Muscle of back (tissue), 11 donors: ENCODE measurements around the gene ATN1. TPM values are rescaled to one million over a fixed set of nuclear protein-coding genes. Genes with fewer than 3 reads are reported as not detected.
A peak's percentile ranks its signal among the peaks of the same experiment; 100 is the strongest.

Experiments used
- DNase-seq, 3 donors: peaks; one replicate each; pipeline versions ENCODE4 v3.0.0 to v3.0.0-alpha.2; 2013
- polyA plus RNA-seq, 10 donors: library from polyadenylated mRNA; unstranded; fragments of 120-200 nt; gene quantifications; one replicate each; pipeline ENCODE4 v1.2.1, GENCODE V29; 2013; ENCODE audit not compliant: insufficient read length in 10 of 10

Gene ATN1
- polyA plus RNA-seq, 10 donors = 58.2 to 79.9 (median 68.1) TPM

DNA sequence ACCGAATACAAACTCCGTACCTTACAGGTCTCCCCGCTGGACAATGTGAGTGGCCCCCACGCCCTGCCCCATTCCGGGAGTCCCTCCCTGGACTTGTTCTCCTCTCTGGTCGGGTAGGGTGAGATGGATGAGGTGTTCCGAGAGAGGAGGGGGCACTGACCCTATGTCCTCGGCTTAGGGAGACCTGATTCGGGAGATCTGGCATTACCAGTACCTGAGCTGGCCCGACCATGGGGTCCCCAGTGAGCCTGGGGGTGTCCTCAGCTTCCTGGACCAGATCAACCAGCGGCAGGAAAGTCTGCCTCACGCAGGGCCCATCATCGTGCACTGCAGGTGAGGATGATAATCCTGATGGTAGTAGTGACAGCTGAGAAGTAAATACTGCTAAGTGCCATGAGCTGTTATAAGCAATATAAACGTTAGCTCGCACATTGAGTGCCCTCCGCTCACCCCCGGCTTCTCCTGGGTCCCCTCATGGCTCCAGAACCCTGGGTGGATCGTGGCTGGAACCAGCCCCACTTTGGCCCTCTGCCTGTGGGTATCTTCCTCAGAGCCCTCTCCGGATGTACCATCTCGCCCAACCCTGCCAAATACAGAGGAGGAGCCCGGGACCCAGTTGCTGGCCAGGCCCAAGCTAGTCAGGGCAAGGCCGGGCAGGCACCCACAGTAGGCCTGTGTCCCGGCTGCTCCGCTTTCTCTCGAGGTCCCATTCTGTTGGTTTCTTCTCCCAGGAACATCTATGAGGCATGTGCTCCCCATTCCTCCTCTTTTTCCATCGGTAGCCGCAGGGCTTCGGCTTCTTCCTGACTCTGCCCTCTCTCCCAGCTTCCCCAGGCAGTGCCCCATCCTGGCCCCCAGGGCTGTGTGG is 30.2 kb downstream of the ATN1 start:
- no peak for DNase-seq

DNA sequence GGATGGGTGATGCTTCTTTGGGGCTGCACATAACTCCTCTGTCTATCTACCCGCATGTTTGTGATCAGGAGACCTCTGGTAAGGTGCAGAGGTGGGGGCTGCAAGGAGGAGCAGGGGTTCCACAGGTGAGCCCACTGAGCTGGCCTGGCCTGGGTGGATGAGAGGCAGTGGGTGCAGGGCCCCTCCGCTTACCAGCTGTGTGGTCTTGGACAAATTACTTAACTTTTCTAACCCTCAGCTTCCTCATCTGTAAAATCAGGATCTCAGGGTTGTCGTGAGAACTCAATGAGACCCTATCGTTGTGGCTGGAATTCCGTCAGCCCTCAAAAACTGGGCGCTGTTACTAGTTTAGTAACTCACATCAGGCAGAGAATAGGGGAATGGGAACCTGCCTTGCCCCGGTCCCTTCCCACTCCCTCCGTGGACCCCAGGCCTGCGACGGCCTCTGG is 30.9 kb downstream of the ATN1 start:
- DNase-seq = no peak

DNA sequence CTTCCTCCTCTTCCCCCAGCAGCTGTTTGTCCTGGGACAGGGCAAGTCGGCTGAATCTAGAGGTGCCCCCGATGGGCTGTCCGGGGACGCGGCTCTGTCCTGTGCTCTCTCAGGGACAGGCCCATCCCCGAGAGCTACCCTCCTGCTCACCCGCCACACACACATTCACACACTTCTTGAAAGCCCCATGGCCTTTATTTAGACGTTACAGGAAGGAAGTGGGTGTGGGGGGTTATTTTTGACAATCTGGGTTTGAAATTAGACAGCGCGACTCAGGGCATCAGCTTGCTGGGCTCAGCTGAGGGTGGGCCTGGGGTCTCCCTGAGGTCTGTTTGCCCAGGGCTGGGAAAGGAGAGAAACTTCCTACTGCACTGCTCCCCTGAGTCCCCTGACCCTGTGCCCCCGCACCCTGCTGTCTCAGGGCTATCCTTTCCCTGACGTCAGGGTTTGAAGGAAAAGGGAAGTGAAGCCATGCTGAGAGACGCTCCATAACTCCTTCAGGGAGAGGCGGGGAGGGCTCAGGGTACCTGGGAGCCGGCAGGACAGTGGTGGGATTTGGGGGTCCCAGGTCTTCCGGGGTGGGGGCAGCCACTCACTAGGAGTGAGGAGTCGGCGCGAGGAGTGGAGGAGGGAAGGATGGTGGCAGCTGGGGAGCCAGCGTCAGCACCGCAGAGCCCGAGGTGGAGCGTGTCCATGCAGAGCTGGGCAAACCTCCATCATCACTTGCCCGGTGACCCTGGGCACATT is 31.5 kb downstream of the ATN1 start:
- DNase-seq = peak in 1 of 3 donors; percentile 54

DNA sequence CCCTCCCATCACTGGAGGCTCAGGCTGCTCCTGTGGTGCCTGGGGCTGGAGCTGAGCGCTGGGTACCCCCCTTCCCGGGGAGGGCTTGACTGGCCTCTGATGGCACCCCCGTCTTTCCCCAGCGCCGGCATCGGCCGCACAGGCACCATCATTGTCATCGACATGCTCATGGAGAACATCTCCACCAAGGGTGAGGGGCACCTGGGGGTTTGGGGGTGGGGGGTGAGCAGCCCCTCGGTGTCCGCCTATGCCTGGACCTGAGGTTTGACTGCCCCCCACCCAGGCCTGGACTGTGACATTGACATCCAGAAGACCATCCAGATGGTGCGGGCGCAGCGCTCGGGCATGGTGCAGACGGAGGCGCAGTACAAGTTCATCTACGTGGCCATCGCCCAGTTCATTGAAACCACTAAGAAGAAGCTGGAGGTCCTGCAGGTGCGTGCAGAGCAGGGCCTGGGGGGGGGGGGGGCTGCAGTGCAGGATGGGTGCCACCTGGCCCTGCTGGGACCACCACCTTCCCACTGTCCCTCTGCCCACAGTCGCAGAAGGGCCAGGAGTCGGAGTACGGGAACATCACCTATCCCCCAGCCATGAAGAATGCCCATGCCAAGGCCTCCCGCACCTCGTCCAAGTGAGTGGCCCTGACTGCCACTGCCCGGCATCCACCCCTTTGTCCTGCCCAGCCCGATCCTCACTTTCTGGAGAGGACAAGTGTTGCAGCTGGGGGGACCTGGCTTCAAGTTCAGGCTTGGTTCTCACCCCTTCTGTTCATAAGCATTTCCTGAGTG is 32.2 kb downstream of the ATN1 start:
- DNase-seq = no peak

DNA sequence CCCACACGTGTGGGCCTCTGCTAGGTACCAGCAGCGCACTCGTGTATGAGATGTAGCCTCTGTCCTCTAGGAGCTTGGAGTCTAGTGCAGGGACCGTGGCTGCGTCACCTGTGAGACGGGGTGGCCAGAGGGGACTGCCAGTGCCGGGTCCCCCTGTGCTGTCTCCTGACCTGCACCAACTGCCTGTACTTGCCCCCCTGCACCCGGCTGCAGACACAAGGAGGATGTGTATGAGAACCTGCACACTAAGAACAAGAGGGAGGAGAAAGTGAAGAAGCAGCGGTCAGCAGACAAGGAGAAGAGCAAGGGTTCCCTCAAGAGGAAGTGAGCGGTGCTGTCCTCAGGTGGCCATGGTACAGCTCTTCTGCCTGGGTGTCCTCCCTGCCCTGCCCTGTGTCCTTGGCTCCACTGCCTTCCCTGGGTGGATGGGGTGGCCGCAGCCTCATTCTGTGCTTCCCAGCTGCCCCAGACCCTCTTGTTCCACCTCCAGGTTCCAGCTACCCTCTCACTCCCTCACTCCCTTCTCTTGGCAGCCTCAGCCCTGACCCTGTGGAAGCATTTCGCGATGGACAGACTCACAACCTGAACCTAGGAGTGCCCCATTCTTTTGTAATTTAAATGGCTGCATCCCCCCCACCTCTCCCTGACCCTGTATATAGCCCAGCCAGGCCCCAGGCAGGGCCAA is 33.0 kb downstream of the ATN1 start:
- DNase-seq = peak in 1 of 3 donors; percentile 62

DNA sequence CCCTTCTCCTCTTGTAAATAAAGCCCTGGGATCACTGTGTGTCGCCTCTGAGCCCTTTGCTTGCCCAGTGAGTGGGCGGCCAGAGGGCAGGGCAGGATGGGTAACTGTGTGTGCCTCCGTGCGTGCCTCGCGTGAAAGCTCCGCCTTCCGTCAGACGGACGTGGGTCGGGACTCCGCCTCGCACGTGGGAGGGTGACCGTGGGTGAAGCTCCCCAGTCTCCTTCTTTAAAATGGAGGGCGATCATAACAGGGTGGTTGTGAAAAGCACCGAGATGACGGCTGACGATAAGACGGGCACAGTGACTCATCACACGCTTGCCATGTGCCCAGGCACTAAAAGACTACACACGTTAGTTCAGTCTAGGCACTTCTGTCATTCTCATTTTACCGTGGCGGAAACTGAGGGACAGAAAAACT is 33.5 kb downstream of the ATN1 start:
- no peak for DNase-seq

DNA sequence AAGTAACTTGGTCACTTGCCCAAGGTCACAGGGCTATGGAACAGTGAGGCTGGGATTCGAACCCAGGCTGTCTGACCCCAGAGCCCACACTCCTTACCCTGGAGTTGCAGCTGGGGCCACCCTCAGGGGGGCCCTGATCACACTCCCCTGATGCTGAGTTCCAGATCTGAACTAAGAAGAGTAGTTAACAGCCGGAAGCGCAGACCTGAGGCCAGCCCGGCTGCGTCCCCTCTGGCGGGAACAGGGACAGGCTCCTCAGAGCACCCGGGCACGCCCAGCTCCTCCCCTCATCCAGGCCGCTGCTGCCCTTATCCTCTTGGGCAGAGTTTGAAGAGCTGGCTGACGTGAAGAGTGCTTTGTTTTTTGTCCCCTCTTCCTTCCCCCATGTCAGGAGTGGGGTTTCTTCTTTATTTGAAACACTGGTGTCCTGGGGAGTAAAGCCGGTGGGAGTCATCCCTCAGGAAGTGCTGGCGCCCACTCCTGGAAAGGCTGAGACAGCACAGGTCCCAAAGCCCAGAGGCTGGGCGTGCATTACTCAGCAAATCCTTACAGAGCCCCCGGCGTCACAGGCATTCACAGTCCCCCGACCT is 34.0 kb downstream of the ATN1 start:
- peak in 2 of 3 donors; percentile 74 to 78 for DNase-seq

DNA sequence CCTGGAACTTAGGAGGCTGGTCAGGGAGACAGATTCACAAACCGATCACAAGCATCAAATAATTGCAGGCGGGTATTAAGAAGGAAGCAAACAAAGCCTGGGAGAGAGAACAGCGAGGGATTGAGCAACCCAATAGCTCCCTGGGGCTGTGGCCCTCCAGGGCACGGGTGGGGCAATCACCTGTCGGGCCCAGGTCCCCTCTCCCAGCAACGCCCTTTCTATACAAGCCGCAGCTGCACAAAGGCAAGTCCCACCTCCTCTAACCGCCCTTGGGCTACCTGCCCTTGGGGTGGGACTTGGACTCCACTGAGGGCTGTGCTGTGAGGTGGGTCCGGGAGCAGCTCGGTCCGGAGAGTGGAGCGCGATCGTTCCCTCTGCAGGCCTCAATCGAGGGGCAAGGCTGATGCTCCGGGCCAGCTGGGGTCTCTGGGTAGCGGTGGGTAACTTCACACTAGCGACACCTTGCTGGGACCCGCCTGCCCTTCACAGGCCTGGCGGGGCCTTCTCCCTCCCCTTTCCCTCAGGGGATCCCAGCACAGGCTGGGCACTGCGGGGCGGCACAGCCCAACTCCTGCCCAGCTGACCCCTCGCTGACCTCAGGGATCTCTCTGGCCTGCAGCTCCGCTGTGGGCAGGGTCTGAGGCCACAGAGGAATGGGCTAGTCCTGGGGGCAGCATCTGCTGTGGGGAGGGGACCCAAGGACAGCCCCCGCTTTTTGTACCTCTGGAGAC is 34.7 kb downstream of the ATN1 start:
- DNase-seq = no peak

DNA sequence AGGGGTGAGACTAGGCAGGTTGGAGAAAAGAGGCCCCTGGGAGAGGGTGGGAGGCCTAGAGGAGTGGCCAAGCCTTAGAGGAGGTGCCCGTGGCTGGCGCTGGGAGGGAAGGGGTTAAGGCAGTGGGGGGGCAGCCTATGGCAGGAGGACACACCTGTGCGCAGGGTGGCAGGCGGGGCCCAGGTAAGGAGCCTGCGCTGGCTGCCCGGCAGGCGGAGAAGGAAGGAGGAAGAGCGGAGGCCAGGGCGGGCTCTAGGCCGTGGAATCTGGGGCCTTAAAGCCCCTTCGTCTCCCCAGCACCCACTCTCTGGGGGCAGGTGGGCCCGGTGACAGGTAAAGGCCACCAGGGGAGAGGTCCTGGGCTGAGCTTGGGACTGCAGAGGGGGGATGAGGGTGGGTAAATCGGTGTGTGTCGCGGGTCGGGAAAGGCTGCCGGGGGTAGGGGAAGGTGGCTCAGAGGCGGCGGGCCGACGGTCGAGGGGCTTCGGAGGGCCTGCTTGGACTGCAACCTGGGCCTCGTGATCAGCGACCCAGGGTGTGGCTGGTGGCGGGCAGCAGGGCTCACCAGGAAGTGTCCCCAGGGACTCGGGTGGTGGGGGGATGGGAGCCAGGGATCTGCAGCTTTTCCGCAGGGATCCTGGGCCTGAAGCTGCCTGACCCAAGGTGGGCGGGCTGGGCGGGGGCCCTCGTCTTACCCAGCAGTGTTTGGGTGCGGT is 35.4 kb downstream of the ATN1 start:
- DNase-seq = no peak

DNA sequence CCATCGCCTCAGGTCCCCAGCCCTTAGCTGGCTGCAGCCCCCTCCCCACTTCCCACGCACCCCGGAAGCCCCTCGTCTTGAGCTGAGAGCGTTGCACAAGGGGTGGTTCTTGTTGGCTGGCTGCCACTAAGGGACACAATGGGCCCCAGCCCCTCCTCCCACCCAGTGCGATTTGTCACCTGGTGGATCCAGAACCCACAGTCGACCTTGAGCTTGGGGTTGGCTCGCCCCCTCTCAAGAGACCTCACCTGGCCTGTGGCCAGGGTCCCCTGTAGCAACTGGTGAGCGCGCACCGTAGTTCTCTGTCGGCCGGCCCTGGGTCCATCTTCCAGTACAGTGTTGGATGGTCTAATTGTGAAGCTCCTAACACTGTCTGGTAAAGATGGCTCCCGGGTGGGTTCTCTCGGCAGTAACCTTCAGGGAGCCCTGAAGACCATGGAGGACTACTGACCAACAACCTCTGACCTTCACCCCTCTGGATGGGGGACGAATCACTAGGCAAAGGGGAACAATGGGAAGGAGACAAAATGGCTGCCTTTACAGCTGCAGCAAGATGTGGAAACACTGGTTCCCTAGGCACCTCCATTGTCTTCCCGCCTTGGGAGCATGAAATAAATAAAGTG is 36.1 kb downstream of the ATN1 start:
- DNase-seq = no peak

DNA sequence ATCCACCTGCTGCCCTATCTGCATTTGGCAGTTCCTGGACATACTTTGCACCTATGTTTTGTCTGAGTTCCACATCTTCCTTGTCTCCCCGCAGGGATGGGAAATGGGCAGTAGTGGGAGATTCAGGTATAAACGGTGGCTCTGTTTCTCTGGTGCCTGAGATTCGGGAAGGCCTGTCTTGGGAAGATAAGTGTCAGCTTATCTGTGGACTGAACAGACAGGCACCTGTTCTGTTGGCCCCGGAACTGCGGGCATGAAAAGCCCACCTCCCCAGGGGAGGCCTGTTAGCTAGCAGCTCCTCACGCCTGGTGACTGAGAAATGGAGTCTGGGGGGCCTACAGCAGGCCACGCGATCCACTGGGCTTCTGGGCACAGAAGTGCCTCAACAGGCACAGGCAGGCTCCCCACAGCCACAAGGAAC is 36.9 kb downstream of the ATN1 start:
- DNase-seq = no peak

DNA sequence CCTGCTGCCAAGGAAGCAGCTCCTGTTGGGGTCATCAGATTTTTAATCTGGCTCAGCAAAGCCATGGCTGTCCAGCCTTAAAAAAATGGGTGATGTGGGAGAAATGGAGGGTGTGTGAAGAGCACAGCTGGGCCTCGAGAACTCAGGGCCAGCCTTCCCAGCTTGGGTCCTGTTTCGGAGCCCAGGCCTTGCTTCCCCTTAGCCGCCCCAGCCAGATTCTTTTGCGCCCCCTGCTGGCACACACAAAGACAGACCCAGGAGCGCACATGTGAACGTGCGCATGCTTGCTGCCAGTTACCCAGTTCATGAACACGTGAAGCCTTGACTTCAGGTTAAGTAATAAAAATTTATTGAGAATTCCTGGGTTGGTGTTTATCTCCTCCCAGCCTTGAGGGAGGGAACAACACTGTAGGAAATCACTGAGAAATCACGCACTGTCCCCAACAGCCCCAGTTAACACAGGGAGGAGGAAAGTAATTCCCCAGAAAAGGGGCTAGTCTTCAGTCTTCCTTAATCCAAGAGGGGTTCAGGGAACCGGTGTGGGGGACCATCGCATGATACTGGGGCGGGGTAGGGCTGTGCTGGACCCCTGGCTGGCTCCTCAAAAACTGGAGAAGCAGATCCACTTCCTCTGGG is 37.4 kb downstream of the ATN1 start:
- peak; percentile 74 to 94 (median 91) for DNase-seq

DNA sequence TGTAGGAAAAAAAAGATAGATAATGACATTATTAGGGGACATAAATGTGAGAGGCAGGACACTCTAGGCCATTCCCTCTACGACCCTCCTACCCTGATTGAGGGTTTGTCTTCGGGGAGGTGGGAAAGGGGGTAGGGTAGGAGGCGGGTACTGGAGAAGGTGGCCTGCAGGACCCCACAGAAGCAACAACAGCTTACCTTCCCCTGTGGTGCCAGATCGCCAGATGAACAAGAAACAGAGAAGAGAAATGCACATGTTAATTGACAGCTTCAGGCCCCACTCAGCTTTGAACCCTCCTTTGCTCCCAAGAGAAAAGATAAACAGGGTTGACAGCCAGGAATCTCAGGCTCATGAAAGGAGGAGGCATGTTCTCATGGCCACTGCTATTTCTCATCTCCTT is 38.0 kb downstream of the ATN1 start:
- no peak for DNase-seq

DNA sequence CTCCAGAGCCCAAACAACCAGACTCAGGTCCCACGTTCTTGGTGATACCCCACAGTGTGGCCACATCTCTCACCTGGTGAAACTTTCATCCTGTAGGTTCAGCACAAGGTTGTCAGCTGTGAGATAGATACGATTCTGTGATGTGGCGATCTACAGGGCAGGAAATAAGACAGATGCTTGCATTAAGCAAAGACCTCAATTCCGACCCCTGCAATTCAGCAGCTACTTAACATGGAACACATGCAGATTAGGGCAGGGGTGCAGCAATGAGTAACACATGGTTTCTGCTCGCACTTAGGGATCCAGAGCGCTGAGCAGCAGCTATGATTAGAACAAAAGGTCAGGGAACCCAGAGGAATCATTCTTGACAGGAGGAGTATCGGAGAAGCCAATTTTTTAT is 38.6 kb downstream of the ATN1 start:
- DNase-seq = no peak

DNA sequence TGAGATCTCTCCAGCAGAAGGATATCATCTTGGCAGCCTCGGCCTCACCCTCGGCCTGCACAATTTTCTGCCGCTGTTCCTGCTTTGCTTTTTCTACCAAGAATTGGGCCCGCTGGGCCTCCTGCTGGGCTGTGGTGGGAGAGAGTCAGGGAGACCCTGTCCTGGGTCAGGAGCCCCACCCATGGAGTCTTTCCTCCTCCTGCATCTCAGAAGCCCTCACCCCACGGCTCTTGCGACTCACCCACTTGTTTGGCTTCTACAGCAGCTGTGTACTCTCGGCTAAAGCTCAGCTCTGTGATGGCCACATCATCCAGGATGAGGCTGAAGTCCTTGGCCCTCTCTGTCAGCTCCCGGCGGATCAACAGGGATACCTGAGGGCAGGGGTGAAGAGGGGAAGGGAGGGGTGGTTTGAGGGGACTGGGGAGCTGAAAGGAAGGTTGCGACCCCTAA is 39.9 kb downstream of the ATN1 start:
- no peak for DNase-seq

DNA sequence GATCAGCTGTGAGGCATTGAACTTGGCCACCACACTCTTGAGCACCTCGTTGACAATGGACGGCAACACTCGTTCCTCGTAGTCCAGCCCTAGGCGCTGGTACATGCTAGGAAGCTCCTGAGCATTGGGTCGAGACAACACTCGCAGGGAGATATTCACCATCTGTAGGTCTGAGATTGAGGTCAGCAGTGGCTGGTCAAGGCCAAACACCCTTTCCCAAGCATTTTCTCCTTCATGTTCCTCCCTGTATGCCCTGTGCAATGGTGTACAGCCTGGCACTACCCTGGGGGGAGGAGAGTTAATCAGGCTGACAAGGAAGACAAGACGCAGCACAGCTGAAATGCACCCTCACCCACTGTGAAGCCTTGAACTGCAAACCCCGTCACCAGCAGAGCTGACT is 40.7 kb downstream of the ATN1 start:
- no peak for DNase-seq

DNA sequence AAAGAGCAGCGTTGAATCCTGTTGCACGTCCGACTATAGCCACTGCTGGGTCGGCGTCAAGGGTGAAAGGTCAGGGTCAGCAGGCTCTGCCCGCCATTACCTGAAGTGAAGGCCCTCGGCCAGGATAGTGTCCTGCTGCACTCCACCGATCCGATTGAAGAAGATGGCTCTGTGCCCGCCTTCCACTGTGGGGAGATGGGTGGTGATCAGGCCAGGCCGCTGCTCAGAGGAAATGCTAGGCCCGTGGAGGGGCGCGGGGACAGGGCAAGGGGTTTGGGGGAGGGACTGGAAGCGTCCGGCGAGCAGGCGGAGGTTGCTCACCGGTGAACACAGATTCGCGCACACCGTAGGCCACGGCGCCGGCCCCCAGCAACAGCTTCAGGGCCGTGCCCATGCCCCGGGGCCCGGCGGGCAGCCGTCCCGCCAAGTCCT is 42.4 kb downstream of the ATN1 start:
- no peak for DNase-seq

DNA sequence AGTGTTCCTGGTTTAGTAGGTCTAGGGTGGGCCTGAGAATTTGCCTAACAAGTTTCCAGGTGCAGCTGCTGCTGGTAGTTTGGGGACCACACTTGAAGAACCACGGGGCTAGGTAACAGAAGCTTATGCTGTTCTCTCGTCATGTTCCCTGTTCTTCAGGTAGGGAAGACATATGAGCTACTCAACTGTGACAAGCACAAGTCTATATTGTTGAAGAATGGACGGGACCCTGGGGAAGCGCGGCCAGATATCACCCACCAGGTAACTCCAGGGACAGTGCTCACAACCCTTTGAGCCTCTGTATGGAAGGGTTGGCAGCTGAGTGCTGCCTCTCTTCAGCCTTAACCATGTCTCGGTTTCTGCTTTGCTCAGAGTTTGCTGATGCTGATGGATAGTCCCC is 46.4 kb downstream of the ATN1 start:
- DNase-seq = no peak
